ENCODE data around the gene FOLR3.
"Not testable (repeated sequence)": the region's sequence is repeated elsewhere in the genome, so short reads cannot be mapped to it uniquely, and the experiment has no call there.

The FOLR3 gene

GRCh38 chr11:72135473-72135872, at the start of gene FOLR3:
Gene FOLR3 (plus strand): TSS chr11:72135725. CDS start chr11:72135953, 228 bp downstream.
- DNase-seq (ENCODE audit: low read depth): not testable (repeated sequence)

- DNase-seq (ENCODE audit: low read depth): no peak
These were observed 47.3 kb upstream of the FOLR3 start for GRCh38 chr11:72088076-72088808.

- DNase-seq (ENCODE audit: low read depth): no peak
These were observed 44.2 kb upstream of the FOLR3 start for GRCh38 chr11:72091292-72091691.

- DNase-seq (ENCODE audit: low read depth): no peak
These were observed 36.8 kb upstream of the FOLR3 start for GRCh38 chr11:72098741-72099140.

GRCh38 chr11:72100009-72100408, 35.5 kb upstream of the FOLR3 start:
- DNase-seq (ENCODE audit: low read depth): no peak

- DNase-seq (ENCODE audit: low read depth): no peak
These were observed 35.1 kb upstream of the FOLR3 start for GRCh38 chr11:72100462-72100861.

GRCh38 chr11:72102162-72102561, 33.4 kb upstream of the FOLR3 start:
- no peak for DNase-seq (ENCODE audit: low read depth)

GRCh38 chr11:72102631-72102945, 32.9 kb upstream of the FOLR3 start:
- no peak for DNase-seq (ENCODE audit: low read depth)

- peak; percentile 93 for DNase-seq (ENCODE audit: low read depth)
These were observed 32.4 kb upstream of the FOLR3 start, which contains the start of gene LAMTOR1 for GRCh38 chr11:72102946-72103753. Gene LAMTOR1 (minus strand): TSS chr11:72103297. CDS start chr11:72103224, 73 bp downstream.

GRCh38 chr11:72103754-72104167, 31.8 kb upstream of the FOLR3 start:
- DNase-seq (ENCODE audit: low read depth): no peak

- DNase-seq (ENCODE audit: low read depth): no peak
These were observed 29.6 kb upstream of the FOLR3 start, which contains the start of gene TOMT for GRCh38 chr11:72105888-72106287. Gene TOMT (plus strand): TSS chr11:72105924. CDS start chr11:72105952, 28 bp downstream.

GRCh38 chr11:72111300-72112142, 24.0 kb upstream of the FOLR3 start:
- DNase-seq (ENCODE audit: low read depth): no peak

GRCh38 chr11:72112143-72112977, 23.2 kb upstream of the FOLR3 start, which contains the start of gene ANAPC15:
Gene ANAPC15 (minus strand): TSS chr11:72112695. CDS start chr11:72111276, 1,419 bp downstream.
- peak; percentile 95 for DNase-seq (ENCODE audit: low read depth)

- DNase-seq (ENCODE audit: low read depth): no peak
These were observed 22.3 kb upstream of the FOLR3 start for GRCh38 chr11:72112978-72113808.

GRCh38 chr11:72114570-72114969, 21.0 kb upstream of the FOLR3 start:
- no peak for DNase-seq (ENCODE audit: low read depth)

- DNase-seq (ENCODE audit: low read depth): no peak
These were observed 19.3 kb upstream of the FOLR3 start for GRCh38 chr11:72116019-72116755.

GRCh38 chr11:72119198-72119597, 16.3 kb upstream of the FOLR3 start:
- DNase-seq (ENCODE audit: low read depth): no peak

GRCh38 chr11:72120930-72121329, 14.6 kb upstream of the FOLR3 start:
- no peak for DNase-seq (ENCODE audit: low read depth)

GRCh38 chr11:72122607-72123006, 12.9 kb upstream of the FOLR3 start:
- DNase-seq (ENCODE audit: low read depth): no peak

Data from stimulated activated CD8-positive, alpha-beta memory T cell treated with anti-CD3 and anti-CD28 coated beads, Interleukin-15, amount 100 ng/mL, for 24 hours (primary cell).